NCI-H146 treated with DMSO at 0.1 percent for 48 hours (cell line): ENCODE results near the gene MANF.
"Not testable (repeated sequence)": the region's sequence is repeated elsewhere in the genome, so short reads cannot be mapped to it uniquely, and the experiment has no call there.

Source experiments
- DNase-seq: peaks from one replicate; lab custom pipeline; 2025; ENCODE audit not compliant: unreplicated experiment; lab: John Stamatoyannopoulos, UW

Gene MANF

GRCh38 chr3:51384726-51385473 is at the start of gene MANF:
TSS of gene MANF (plus strand) at chr3:51385291. CDS start at chr3:51385343, 52 bp downstream.
- peak; percentile 84 for DNase-seq

GRCh38 chr3:51336261-51336660 is 48.8 kb upstream of the MANF start:
- no peak for DNase-seq

- no peak for DNase-seq
Measured at GRCh38 chr3:51337666-51338065, 47.4 kb upstream of the MANF start.

GRCh38 chr3:51338632-51339031 is 46.5 kb upstream of the MANF start:
- DNase-seq, result no peak

GRCh38 chr3:51340013-51340829 is 44.9 kb upstream of the MANF start:
- no peak for DNase-seq

GRCh38 chr3:51340989-51341636 is 44.0 kb upstream of the MANF start:
- no peak for DNase-seq

- DNase-seq, result no peak
Measured at GRCh38 chr3:51343918-51344687, 41.0 kb upstream of the MANF start.

- DNase-seq, result no peak
Measured at GRCh38 chr3:51350751-51351150, 34.3 kb upstream of the MANF start.

GRCh38 chr3:51353131-51353530 is 32.0 kb upstream of the MANF start:
- DNase-seq, result no peak

GRCh38 chr3:51353691-51354090 is 31.4 kb upstream of the MANF start:
- DNase-seq, result no peak

GRCh38 chr3:51354172-51354571 is 30.9 kb upstream of the MANF start:
- no peak for DNase-seq

- no peak for DNase-seq
Measured at GRCh38 chr3:51354731-51355615, 30.1 kb upstream of the MANF start.

- no peak for DNase-seq
Measured at GRCh38 chr3:51355891-51356578, 29.1 kb upstream of the MANF start.

- no peak for DNase-seq
Measured at GRCh38 chr3:51357856-51358255, 27.2 kb upstream of the MANF start.

GRCh38 chr3:51358981-51359380 is 26.1 kb upstream of the MANF start:
- DNase-seq, result no peak

GRCh38 chr3:51360806-51361205 is 24.3 kb upstream of the MANF start:
- DNase-seq, result no peak

- DNase-seq, result no peak
Measured at GRCh38 chr3:51361746-51362145, 23.3 kb upstream of the MANF start.

- no peak for DNase-seq
Measured at GRCh38 chr3:51362476-51362875, 22.6 kb upstream of the MANF start.

- DNase-seq, result not testable (repeated sequence)
Measured at GRCh38 chr3:51368276-51368675, 16.8 kb upstream of the MANF start.
